Activated CD4-positive, CD25-positive, alpha-beta regulatory T cell treated with anti-CD3 and anti-CD28 coated beads, Interleukin-2, amount 50 U/mL, for 24 hours (primary cell): ENCODE data around the gene TMEM236.
A peak's percentile ranks its signal among the peaks of the same experiment; 100 is the strongest.

Experiments
- ATAC-seq, 2 donors: fragments of 150-1000 bp; cut with Tn5 transposase; one replicate each; pipeline ENCODE4 v1.10.0; 2021; ENCODE audit warnings: mild to moderate bottlenecking in 1 of 2, moderate library complexity in 1 of 2

Gene TMEM236

DNA sequence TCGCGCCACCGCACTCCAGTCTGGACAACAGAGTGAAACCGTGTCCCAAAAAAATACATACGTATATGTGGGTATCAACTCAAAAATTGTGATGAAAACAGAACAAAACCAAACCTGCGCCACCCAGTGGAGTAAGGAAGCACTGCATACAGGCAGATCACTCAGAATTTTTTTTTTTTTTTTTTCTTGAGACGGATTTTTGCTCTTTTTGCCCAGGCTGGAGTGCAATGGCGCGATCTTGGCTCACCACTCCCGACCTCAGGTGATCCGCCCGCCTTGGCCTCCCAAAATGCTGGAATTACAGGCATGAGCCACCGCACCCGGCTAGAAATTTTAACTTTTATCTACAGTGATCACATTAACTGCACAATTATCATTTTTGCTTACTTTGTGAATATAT lies 9.1 kb upstream of the TMEM236 start:
- no peak for ATAC-seq

GRCh38 chr10:17743437-17743836 lies 8.6 kb upstream of the TMEM236 start:
- ATAC-seq, result no peak

GRCh38 chr10:17744341-17744861 lies 7.6 kb upstream of the TMEM236 start:
- ATAC-seq, result no peak

- no peak for ATAC-seq
Observed at GRCh38 chr10:17747883-17748550, 4.0 kb upstream of the TMEM236 start.

- no peak for ATAC-seq
Observed at GRCh38 chr10:17749890-17750289, 2.1 kb upstream of the TMEM236 start.

- peak; percentile 75 to 88 for ATAC-seq
Observed at GRCh38 chr10:17756557-17757217, 4.7 kb downstream of the TMEM236 start.

DNA sequence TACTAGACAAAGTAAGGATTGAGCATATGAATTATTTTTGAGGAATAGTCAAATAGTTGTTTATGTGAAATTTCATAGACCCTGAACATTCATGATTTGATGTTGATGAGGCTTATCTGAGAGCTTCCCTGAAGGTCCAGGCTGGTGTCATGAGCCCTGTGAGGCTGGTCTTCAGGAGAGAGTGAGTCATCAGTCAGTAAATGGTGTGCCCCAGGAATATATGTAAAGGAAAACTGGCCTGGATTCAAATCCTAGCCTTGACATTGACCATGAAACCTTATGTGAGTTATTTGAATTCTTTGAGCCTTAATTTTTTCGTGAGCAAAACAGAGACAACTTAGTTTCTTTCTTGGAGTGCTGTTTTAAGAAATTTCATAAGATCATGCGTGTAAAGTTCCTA lies 6.2 kb downstream of the TMEM236 start:
- no peak for ATAC-seq

DNA sequence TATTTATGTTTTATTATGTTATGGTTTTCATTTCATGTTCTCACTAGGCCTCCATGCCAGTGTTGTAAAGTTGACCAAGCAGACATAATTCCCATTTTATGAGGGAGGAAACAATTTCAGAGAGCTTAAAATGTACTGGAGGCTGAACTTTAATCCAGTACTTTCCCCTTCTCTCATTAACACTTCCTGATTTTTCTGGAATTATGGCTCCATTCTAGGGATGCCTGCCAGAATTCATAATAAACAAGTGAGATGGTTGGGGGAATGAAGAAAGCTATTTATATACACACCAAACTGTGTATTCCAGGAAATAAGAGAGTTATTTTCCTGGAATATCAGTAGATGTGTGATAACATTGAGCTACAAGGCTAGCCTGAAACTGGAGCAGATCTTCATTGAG lies 6.9 kb downstream of the TMEM236 start:
- no peak for ATAC-seq

- ATAC-seq, result no peak
Observed at GRCh38 chr10:17764142-17764541, 12.1 kb downstream of the TMEM236 start.

GRCh38 chr10:17765602-17766001 lies 13.6 kb downstream of the TMEM236 start:
- ATAC-seq, result no peak

DNA sequence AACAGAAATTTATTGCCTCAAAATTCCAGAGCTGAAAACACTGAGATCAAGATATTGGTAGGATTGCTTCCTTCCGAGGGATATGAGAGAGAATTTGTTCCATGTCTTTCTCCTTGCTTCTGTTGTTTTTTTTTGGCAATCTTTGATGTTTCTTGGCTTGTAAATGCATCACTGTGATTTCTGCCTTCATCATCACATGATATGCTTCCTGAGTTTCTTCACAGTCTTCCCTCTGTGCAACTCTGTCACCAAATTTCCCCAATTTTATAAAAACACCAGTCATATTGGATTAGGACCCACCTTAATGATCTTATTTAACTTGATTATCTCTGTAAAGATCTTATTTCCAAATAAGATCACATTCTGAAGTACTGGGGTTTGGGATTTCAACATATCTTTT lies 14.7 kb downstream of the TMEM236 start:
- no peak for ATAC-seq

DNA sequence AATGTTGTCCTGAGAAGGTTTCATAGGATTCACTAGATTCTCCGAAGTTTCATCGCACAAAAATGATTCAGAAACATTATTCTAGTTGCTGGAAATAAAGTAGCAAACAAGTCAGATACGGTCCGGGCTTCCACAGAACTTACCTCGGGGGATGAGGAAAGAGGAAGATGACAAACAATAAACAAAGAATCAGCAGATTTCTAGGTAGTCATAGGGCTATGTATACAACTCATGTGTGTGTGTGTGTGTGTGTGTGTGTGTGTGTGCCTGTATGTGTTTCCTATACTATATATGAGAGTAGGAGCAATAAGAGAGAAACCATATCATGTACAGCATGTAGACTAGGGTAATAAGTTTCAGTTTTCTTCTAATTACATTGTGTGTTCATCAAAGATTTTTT lies 16.5 kb downstream of the TMEM236 start:
- ATAC-seq, result no peak

GRCh38 chr10:17768957-17769356 lies 17.0 kb downstream of the TMEM236 start:
- ATAC-seq, result no peak

GRCh38 chr10:17771017-17771416 lies 19.0 kb downstream of the TMEM236 start:
- ATAC-seq, result no peak

- ATAC-seq, result no peak
Observed at GRCh38 chr10:17779784-17780183, 27.8 kb downstream of the TMEM236 start.

DNA sequence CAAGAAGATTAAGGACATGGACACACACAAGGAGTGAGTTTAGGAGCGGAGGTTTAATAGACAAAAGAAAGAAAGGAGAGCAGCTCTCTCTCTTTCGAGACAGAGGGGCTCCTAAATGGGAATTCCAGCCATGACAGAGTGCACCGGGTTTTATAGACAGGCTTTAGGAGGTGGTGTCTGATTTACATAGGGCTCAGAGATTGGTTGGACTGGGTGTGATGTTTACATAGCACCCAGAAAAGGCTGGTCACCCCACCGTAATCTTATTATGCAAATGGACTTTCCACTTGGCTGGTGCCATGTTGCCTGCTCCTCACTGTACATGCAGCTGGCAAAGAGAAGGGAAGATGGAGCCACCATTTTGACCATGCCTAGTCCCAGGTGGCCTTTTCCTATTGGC lies 28.7 kb downstream of the TMEM236 start:
- ATAC-seq, result no peak

- ATAC-seq, result no peak
Observed at GRCh38 chr10:17781856-17782255, 29.9 kb downstream of the TMEM236 start.

- no peak for ATAC-seq
Observed at GRCh38 chr10:17782921-17783665, 31.1 kb downstream of the TMEM236 start.

DNA sequence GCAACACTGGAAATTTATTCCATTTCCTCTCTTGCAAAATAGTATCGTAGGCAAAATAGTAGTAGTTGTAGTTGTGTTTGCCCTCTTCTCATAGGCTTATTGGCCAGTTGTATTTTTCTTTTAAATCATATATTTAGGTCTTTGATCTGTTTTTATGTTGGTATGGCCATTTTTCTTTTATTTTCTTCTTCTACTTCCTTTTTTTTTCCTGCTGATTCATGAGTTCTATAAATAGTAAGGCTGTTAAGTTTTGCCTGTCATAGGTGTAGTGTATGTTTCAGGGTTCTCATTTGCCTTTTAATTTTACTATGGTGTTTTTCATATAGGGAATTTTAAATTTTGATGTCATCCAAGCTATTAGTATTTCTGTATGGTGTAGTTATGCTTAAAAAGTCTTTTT lies 31.8 kb downstream of the TMEM236 start:
- no peak for ATAC-seq

GRCh38 chr10:17784688-17785087 lies 32.7 kb downstream of the TMEM236 start:
- ATAC-seq, result no peak

GRCh38 chr10:17785276-17785930 lies 33.4 kb downstream of the TMEM236 start:
- no peak for ATAC-seq

GRCh38 chr10:17787087-17787961 lies 35.3 kb downstream of the TMEM236 start:
- no peak for ATAC-seq
